ENCODE data around the gene MSRB3. TPM values are rescaled to one million over a fixed set of nuclear protein-coding genes. Genes with fewer than 3 reads are reported as not detected.

MSRB3 gene
- total RNA-seq, 1 experiment from 2014 or later, result 19.1 TPM

GRCh38 chr12:65505386-65506121 is 227.1 kb downstream of the MSRB3 start:
- Histone ChIP-seq H3K27me3 (no peaks in the 10 kb centered on the region), H3K27ac (no peak overlapping the region), H3K4me1 (peaks cover 27% of the 10 kb centered on the region), H3K4me3 (no peak overlapping the region), H3K36me3 (no peaks in the 10 kb centered on the region), H3K9me3 (replicated peaks) (no peaks in the 10 kb centered on the region)
- peak in 1 of 2 experiments; percentile 34 for DNase-seq

GRCh38 chr12:65508276-65509035 is 230.0 kb downstream of the MSRB3 start:
- Histone ChIP-seq H3K9me3 (replicated peaks) (no peaks in the 10 kb centered on the region), H3K27me3 (no peaks in the 10 kb centered on the region), H3K4me1 (peaks cover 12% of the 10 kb centered on the region; the same call in 1 of the 2 replicates), H3K27ac (no peak overlapping the region), H3K4me3 (no peak overlapping the region), H3K36me3 (no peaks in the 10 kb centered on the region)
- DNase-seq, result no peak

GRCh38 chr12:65510007-65510406 is 231.5 kb downstream of the MSRB3 start:
- Histone ChIP-seq H3K27ac (peak overlapping the region; percentile 55), H3K9me3 (replicated peaks) (no peaks in the 10 kb centered on the region), H3K27me3 (no peaks in the 10 kb centered on the region), H3K36me3 (no peaks in the 10 kb centered on the region), H3K4me1 (peaks cover 12% of the 10 kb centered on the region; the same call in 1 of the 2 replicates), H3K4me3 (no peak overlapping the region)
- DNase-seq, result no peak

- H3K27ac ChIP-seq, result peak overlapping the region; percentile 55
- H3K27me3 ChIP-seq, result no peaks in the 10 kb centered on the region
- DNase-seq, result peak; percentile 60 to 63
- peaks cover 12% of the 10 kb centered on the region; the same call in 1 of the 2 replicates for H3K4me1 ChIP-seq
- no peak overlapping the region for H3K4me3 ChIP-seq
- H3K36me3 ChIP-seq, result no peaks in the 10 kb centered on the region
- H3K9me3 ChIP-seq (replicated peaks), result no peaks in the 10 kb centered on the region
These were observed 232.1 kb downstream of the MSRB3 start for GRCh38 chr12:65510584-65511050.

GRCh38 chr12:65511134-65511834 is 232.8 kb downstream of the MSRB3 start:
- DNase-seq, result no peak
- Histone ChIP-seq H3K4me3 (no peak overlapping the region), H3K27ac (peak overlapping the region; percentile 55), H3K27me3 (no peaks in the 10 kb centered on the region), H3K9me3 (replicated peaks) (no peaks in the 10 kb centered on the region; the same call in 1 of the 2 replicates), H3K4me1 (peaks cover 12% of the 10 kb centered on the region; the same call in 1 of the 2 replicates), H3K36me3 (no peaks in the 10 kb centered on the region)

- Histone ChIP-seq H3K27ac (no peak overlapping the region), H3K4me3 (no peak overlapping the region), H3K27me3 (no peaks in the 10 kb centered on the region), H3K9me3 (replicated peaks) (no peaks in the 10 kb centered on the region; the same call in 1 of the 2 replicates), H3K4me1 (peaks cover 17% of the 10 kb centered on the region), H3K36me3 (no peaks in the 10 kb centered on the region)
- DNase-seq, result no peak
These were observed 233.4 kb downstream of the MSRB3 start for GRCh38 chr12:65511912-65512311.

Other genes with a start within 250 kb of the MSRB3 start
- gene WIF1, start 157.4 kb upstream of the MSRB3 start, total RNA-seq (2014; rRNA removed; shearing (Covaris generic)), result not detected in 2 replicates
- gene LEMD3, start 109.1 kb upstream of the MSRB3 start, total RNA-seq (2014; rRNA removed; shearing (Covaris generic)), result 32.5 and 36.8 TPM in 2 replicates

Measured in SJCRH30 (cell line).